Left ventricle myocardium superior (tissue), 1 donor: Measurements from ENCODE around the gene CIDEB. TPM values are rescaled to one million over a fixed set of nuclear protein-coding genes. Genes with fewer than 3 reads are reported as not detected.
"Not testable (repeated sequence)": the region's sequence is repeated elsewhere in the genome, so short reads cannot be mapped to it uniquely, and the experiment has no call there.

ENCODE experiments used
- ATAC-seq: fragments of 200-7000 bp; cut with Tn5 transposase; one replicate; pipeline ENCODE4 v1.9.1; 2020; ENCODE audit warnings: mild to moderate bottlenecking, moderate library complexity
- DNase-seq: peaks from one replicate; pipeline ENCODE4 v3.0.0-alpha.2; 2020
- intact Hi-C: fragments of 100-400 bp; cut with micrococcal nuclease; formaldehyde crosslinking; loops from one replicate; pipeline ENCODE4 v1.11.0; 2022
- long read RNA-seq: library from polyadenylated mRNA; unstranded; transcript quantifications from one replicate; pipeline ENCODE4 v2.0.0, GENCODE V29; 2021
- total RNA-seq: library from RNA; stranded (reverse); fragmentation: NEBNext Ultra II Directional; extraction: Animal tissue kit (Norgen Biotek cat#: 25700); gene quantifications from one replicate; pipeline ENCODE4 v1.2.1, GENCODE V29; 2021
- donor health status: DM: no; HTN: yes; CAD: no; lungs with severe emphysema.

Gene CIDEB, protein sequence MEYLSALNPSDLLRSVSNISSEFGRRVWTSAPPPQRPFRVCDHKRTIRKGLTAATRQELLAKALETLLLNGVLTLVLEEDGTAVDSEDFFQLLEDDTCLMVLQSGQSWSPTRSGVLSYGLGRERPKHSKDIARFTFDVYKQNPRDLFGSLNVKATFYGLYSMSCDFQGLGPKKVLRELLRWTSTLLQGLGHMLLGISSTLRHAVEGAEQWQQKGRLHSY
- total RNA-seq, result 3.9 TPM
- long read RNA-seq, partial matches to known transcripts, result 0 of 8 reads
- long read RNA-seq, other reads (novel, unspliced or antisense), result 6 of 8 reads

DNA sequence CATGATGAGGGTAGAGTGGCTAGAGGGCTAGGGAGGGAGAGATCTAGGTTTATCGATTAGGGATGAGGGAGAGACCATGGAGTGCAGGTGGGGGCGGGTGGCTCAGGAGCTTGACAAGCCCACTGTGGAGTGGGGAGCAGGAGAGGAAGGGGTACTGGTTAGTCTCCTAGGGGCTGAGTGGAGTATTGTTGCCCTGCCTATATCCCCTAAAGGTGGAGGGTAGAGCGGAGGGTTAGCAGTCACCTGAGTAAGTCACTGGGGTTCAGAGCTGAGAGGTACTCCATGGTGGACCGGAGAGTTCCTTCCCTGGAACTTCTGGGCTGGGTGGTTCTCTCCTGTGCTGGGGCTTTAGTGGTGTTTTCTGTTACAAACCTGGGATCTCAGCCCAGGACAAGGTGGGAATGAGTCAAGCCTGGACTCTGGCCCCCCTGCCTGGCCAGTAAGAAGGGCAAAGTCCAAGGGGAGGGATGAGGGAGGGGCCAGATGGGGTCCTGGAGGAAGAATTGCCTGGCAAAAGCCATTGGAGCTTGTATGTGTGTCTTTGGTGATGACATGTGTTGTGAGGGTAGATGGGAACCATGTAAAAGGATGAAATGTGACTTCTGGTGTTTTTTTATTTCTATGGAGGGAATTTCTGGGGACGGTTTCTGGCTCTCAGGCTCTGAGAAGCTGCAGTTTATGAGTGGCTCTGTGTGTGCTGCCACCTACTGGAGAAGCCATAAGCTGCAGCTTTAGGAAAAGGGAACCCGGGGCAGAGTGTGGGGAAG is at the start of gene CIDEB:
TSS of gene CIDEB (minus strand) at position 403 of the 767 bp plus-strand sequence. CDS start at position 284, 119 bp downstream.
- peak; percentile 8 for ATAC-seq
- DNase-seq, result peak; percentile 55
- intact Hi-C loops, result no loop called here

DNA sequence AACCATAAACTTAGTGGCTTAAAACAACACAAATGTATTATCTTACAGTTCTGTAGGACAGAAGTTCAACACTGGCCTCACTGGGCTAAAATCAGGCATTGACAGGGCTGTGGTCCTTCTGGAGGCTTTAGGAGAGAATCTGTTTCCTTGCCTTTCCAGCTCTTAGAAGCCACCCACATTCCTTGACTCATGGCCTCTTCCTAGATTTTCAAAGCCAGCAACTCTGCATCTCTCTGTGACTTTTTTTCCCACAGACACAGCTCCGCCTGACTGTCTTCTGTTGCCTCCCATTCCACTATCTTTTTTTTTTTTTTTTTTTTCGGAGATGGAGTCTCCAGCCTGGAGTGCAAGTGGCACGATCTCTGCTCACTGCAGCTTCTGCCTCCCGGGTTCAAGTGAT is 48.4 kb upstream of the CIDEB start:
- intact Hi-C loops, result no loop called here
- no peak for ATAC-seq
- no peak for DNase-seq

GRCh38 chr14:24355009-24355408 is 47.2 kb upstream of the CIDEB start:
- ATAC-seq (no peak), DNase-seq (no peak)
- intact Hi-C loops, result no loop called here

- intact Hi-C loops, ATAC-seq, DNase-seq: not testable (repeated sequence)
These were observed 46.7 kb upstream of the CIDEB start for GRCh38 chr14:24354482-24354825.

- ATAC-seq (no peak), DNase-seq (no peak)
- intact Hi-C loops, result no loop called here
These were observed 46.0 kb upstream of the CIDEB start for GRCh38 chr14:24353559-24354481.

DNA sequence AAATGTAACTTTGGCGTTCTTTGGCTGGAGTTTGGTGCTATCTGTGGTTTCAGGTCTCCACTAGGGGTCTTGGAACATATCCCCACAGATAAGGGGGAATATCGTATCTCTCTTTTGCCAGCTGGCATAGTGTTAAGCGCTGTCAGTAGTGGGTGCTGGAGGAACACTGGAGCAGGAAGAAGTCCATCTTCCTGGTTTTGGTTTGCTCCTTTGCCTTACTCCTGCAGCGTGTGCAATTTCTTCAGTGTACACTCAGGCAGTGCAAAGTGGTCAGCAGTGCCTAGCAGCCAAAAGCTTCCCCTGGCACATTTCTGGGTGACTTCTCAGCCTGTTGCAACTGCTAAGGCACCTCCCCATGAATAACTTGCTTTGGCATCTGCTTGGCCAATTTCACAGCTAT is 43.7 kb upstream of the CIDEB start:
- ATAC-seq (peak; percentile 61), DNase-seq (no peak)
- intact Hi-C loops, result no loop called here

DNA sequence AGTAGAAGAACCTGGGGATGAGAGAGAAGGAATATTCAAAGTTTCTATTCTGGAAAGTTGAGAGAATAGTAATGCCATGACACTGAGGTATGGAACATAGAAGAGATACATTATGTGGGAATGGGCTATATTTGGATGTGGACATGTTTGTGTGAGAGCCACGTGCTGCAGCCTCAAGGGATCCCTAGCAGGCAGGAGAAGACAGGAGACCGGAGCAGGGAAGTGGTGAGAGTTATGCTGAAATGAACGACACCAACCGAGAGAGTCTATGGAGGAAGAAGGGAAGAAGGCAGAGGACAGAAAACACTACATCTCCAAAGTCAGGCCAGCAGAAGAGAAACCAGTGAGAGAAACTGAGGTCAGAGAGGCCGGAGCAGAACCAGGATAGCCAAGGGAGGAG is 42.0 kb upstream of the CIDEB start:
- intact Hi-C loops, result no loop called here
- DNase-seq, result no peak
- ATAC-seq, result no peak

DNA sequence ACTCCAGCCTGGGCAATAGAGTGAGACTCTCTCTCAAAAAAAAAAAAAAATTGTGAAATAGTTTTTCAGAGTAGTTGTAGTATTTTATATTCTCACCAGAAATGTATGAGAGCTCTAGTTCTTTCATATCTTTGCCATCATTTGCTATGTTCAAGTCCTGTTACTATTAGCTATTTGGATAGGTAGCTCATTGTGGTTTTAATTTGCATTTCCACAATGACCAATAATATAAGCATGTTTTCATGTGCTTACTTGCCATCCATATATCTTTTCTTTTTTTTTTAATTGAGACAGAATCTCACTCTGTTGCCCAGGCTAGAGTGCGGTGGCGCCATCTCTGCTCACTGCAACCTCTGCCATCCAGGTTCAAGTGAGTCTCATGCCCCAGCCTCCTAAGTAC is 40.4 kb upstream of the CIDEB start:
- intact Hi-C loops, result no loop called here
- ATAC-seq (no peak), DNase-seq (no peak)

DNA sequence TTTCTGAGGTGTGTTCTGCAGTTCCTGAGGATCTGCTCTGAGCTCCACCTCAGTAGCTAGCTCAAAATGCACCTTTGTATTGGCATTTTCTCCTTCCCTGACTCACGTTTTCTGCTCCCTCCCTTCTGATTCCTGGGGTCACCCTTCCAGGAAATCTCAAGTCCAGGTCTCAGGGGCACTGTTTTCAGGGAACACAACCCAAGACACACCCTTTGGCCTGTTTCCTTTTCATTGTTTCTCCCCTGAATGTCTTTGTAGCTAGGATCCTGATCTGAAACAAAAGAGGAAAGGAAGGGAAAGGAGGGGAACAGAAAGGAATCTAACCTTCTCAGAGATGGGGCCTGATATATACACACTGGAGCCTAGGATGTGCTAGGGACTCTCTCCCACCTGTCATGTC is 39.4 kb upstream of the CIDEB start:
- ATAC-seq (no peak), DNase-seq (no peak)
- intact Hi-C loops, result no loop called here

DNA sequence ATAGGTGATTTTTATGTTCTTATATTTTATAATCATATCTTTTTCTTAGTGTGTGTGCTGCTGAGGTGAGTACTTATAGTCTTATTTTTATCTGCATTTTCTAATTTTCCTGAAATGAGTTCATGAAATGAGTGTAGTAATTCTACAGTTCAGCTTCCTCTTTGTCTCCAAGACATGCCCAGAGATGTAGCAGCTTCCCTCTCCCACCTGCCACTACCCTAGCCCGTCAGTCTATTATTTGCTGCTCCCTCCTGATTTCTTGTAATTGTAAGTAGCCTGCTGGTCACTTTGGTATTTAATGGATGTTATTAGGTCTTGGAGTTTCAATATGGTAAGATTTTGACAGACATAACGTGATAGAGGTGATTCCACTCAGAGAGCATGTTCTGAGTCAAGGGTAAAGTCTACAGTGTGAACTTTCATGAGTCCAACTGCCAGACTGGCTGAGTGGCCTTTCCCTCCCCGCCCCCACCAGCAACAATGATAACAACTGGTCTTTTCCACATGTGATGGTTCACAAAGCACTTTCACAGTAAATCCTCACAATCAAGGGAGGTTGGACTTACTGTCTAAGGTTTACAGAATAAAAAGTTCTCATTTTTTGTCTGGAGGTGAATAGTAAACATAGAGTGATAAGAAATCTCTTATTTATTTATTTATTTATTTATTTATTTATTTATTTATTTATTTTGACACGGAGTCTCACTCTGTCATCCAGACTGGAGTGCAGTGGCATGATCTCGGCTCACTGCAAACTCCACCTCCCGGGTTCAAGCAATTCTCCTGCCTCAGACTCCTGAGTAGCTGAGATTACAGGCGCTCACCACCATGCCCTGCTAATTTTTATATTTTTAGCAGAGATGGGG is 36.3 kb upstream of the CIDEB start:
- ATAC-seq, result no peak
- intact Hi-C loops, result no loop called here
- DNase-seq, result no peak

GRCh38 chr14:24342889-24343288 is 35.1 kb upstream of the CIDEB start:
- intact Hi-C loops, result no loop called here
- DNase-seq, result no peak
- no peak for ATAC-seq

GRCh38 chr14:24340606-24341005 is 32.8 kb upstream of the CIDEB start:
- ATAC-seq (no peak), DNase-seq (no peak)
- intact Hi-C loops, result no loop called here

DNA sequence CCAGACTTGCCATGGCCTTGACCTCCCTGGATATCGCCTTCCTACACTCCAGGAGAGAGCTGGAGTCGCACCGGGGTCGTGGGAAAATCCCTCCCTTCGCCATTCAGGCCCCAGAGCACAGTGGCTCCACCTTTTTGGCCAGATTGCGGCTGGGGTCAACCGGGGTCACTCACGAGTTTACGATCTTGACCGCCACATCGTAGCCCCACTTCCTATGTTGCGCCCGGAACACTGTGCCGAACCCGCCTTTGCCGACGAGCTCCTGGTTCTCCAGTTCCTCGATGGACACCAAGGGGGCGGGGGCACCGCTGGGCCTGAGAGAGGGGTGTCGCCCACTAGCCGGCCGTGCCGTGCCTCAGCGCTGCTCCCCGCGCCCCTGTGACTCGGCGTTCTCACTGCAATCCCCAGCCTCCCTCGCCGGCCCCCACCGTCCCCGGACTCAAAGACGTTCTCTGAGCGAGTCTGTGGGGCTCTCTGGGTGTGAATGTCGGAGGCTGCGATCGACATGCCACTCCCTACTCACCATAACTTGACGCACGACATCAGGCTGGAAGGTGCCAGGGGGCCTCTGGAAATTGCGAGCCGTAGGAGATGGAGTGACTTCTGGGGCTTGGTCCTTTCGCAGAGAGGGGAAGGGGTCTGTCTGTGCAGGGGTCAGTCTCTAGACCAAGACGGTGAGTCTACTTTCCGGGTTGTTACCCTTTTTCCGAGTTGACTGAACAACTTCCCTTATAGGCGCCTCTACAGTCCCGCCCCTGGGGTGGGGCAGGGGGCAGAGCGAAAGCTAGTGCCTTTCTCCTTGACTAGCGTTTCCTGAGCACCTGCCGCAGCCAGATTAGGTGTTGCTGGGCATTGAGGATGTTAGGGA is 31.7 kb upstream of the CIDEB start, which contains the start of gene RIPK3:
TSS of gene RIPK3 (minus strand) at position 708 of the 868 bp plus-strand sequence. CDS start at position 543, 165 bp downstream.
- peak; percentile 68 for DNase-seq
- peak; percentile 65 for ATAC-seq
- intact Hi-C loops, result no loop called here

GRCh38 chr14:24338843-24339242 is 31.1 kb upstream of the CIDEB start:
- no peak for DNase-seq
- intact Hi-C loops, result no loop called here

GRCh38 chr14:24337824-24338175 is 30.0 kb upstream of the CIDEB start:
- DNase-seq (no peak), ATAC-seq (no peak)
- intact Hi-C loops, result no loop called here

More at GRCh38 chr14:24338843-24339242, 31.1 kb upstream of the CIDEB start:
- ATAC-seq, result no peak

- intact Hi-C loops, result no loop called here
- no peak for ATAC-seq
These were observed 29.5 kb upstream of the CIDEB start for GRCh38 chr14:24337144-24337823.

GRCh38 chr14:24335461-24336171 is 27.8 kb upstream of the CIDEB start:
- DNase-seq (no peak), ATAC-seq (no peak)
- intact Hi-C loops, result no loop called here

More at GRCh38 chr14:24337144-24337823, 29.5 kb upstream of the CIDEB start:
- no peak for DNase-seq
